K562 (cell line): Measurements from ENCODE around the gene FAF2. TPM values are rescaled to one million over a fixed set of nuclear protein-coding genes. Genes with fewer than 3 reads are reported as not detected.

Source experiments
- ATAC-seq: fragments of 200-7000 bp; cut with Tn5 transposase; 3 replicates; pipeline ENCODE4 v1.9.1; 2020; ENCODE audit warnings: moderate library complexity
- BruUV-seq: library from RNA; stranded (reverse); fragments of 400-500 nt; replicated peaks from 2 replicates; lab custom pipeline; 2021; lab: Mats Ljungman, UMichigan
- CTCF ChIA-PET: fragments of 300-600 bp; formaldehyde crosslinking; extraction: SDS; loops from one replicate; lab custom pipeline; 2021; ENCODE audit warnings: low intra/inter-chr PET ratio; lab: Yijun Ruan, JAX
- POLR2A ChIA-PET: fragments of 300-600, 350-650 bp; sonication (Branson Sonifier 250); formaldehyde crosslinking; extraction: SDS; loops from one replicate; lab custom pipeline; 2021; ENCODE audit warnings: antibody characterized with exemption, inconsistent platforms; lab: Yijun Ruan, JAX
- DNase-seq, 4 experiments: peaks; one replicate each; pipeline versions ENCODE4 v3.0.0 to v3.0.0-alpha.2; 2011 to 2018; ENCODE audit warnings: low spot score in 3 of 4, mixed read lengths in 3 of 4; ENCODE audit errors: extremely low read depth in 1 of 4
- FAIRE-seq: peaks from 2 replicates; lab custom pipeline; 2011; peaks lifted over from hg19 to GRCh38; lab: Jason Lieb, UNC
- H2AFZ ChIP-seq: 2 replicates; pipeline ENCODE4 v1.6.0; 2011; ENCODE audit warnings: low read depth, low read length, control low read depth, inconsistent platforms
- H3K27ac ChIP-seq: fragments of 200-600 bp; 3 replicates; pipeline ENCODE4 v1.8.0; 2011; ENCODE audit warnings: low read depth, mild to moderate bottlenecking, control low read depth, inconsistent platforms, low read length, moderate library complexity, mixed read lengths; ENCODE audit errors: extremely low read depth
- H3K27me3 ChIP-seq, 2 experiments: fragments of 300-600 bp in 1 of 2; 2 replicates in 1 of 2; 3 replicates in 1 of 2; pipeline versions ENCODE4 v1.6.0 to v1.8.0; 2011; ENCODE audit warnings: inconsistent platforms in 2 of 2, low read length in 2 of 2, mild to moderate bottlenecking in 1 of 2, mixed read lengths in 1 of 2, moderate library complexity in 1 of 2; ENCODE audit not compliant: control insufficient read depth in 2 of 2, insufficient read depth in 2 of 2
- H3K36me3 ChIP-seq: fragments of 300-600 bp; 3 replicates; pipeline ENCODE4 v1.8.0; 2011; ENCODE audit warnings: mild to moderate bottlenecking, low read length, inconsistent platforms; ENCODE audit not compliant: control insufficient read depth, insufficient read depth
- H3K4me1 ChIP-seq, 2 experiments: fragments of 200-600 bp in 1 of 2; replicated peaks in 1 of 2; 2 replicates in 1 of 2; 3 replicates in 1 of 2; pipeline versions ENCODE4 v1.5.1 to v1.8.0; 2011; ENCODE audit warnings: inconsistent platforms in 2 of 2, low read length in 2 of 2, mild to moderate bottlenecking in 1 of 2, mixed read lengths in 1 of 2, moderate library complexity in 1 of 2; ENCODE audit not compliant: control insufficient read depth in 2 of 2, insufficient read depth in 2 of 2
- H3K4me2 ChIP-seq: 2 replicates; pipeline ENCODE4 v1.6.1; 2011; ENCODE audit warnings: low read length, control low read depth, inconsistent platforms, mixed read lengths; ENCODE audit not compliant: insufficient read depth
- H3K4me3 ChIP-seq: fragments of 200-600 bp; sonication (generic), shearing (Covaris generic); 2 replicates; pipeline ENCODE4 v1.5.1; 2016; ENCODE audit warnings: control low read depth, inconsistent platforms
- H3K79me2 ChIP-seq: fragments of 200-600 bp; 3 replicates; pipeline ENCODE4 v1.8.0; 2011; ENCODE audit warnings: low read length, inconsistent platforms; ENCODE audit not compliant: control insufficient read depth, insufficient read depth
- H3K9ac ChIP-seq, 2 experiments: 2 replicates each; pipeline versions ENCODE4 v1.6.0 to v1.6.1; 2011; ENCODE audit warnings: low read depth in 2 of 2, low read length in 2 of 2, control low read depth in 1 of 2, inconsistent platforms in 1 of 2, mild to moderate bottlenecking in 1 of 2, mixed read lengths in 1 of 2; ENCODE audit not compliant: insufficient read depth in 1 of 2
- H3K9me1 ChIP-seq: one replicate; pipeline ENCODE4 v1.6.0; 2011; ENCODE audit warnings: inconsistent platforms, mild to moderate bottlenecking, low read length, moderate library complexity; ENCODE audit not compliant: control insufficient read depth, insufficient read depth
- H3K9me3 ChIP-seq: replicated peaks from 2 replicates; pipeline ENCODE4 v1.5.1; 2011; ENCODE audit warnings: low read depth, low read length, inconsistent platforms; ENCODE audit not compliant: control insufficient read depth, insufficient read depth
- H4K20me1 ChIP-seq: replicated peaks from 2 replicates; pipeline ENCODE4 v1.6.1; 2011; ENCODE audit warnings: low read length, inconsistent platforms, mixed read lengths; ENCODE audit not compliant: control insufficient read depth, insufficient read depth
- ARID1B ChIP-seq: fragments of 450-650 bp; IDR thresholded peaks from 2 replicates; pipeline ENCODE4 v1.6.1; 2016; ENCODE audit warnings: antibody characterized with exemption, mild to moderate bottlenecking, inconsistent platforms
- ARID2 ChIP-seq: fragments of 450-650 bp; IDR thresholded peaks from 2 replicates; pipeline ENCODE4 v1.6.1; 2017; ENCODE audit warnings: antibody characterized with exemption, mild to moderate bottlenecking
- ASH1L ChIP-seq: fragments of 450-650 bp; IDR thresholded peaks from 2 replicates; pipeline ENCODE4 v1.6.1; 2018; ENCODE audit warnings: borderline replicate concordance, mild to moderate bottlenecking, low read depth; ENCODE audit not compliant: partially characterized antibody
- CBFA2T3 ChIP-seq: fragments of 450-650 bp; IDR thresholded peaks from 2 replicates; pipeline ENCODE4 v1.6.1; 2017
- CCAR2 ChIP-seq: fragments of 200-400 bp; formaldehyde crosslinking; IDR thresholded peaks from 2 replicates; pipeline ENCODE4 v1.6.1; 2017; ENCODE audit warnings: mild to moderate bottlenecking, low read depth, low read length
- MYC ChIP-seq, 2 experiments: fragments of 250-450 bp in 1 of 2; sonication (Bioruptor Pico) in 1 of 2; IDR thresholded peaks; 2 replicates each; pipeline versions ENCODE4 v1.5.1 to v1.6.1; 2012 to 2021; ENCODE audit warnings: low read depth in 2 of 2, borderline replicate concordance in 1 of 2, improper control_type of control experiment in 1 of 2, low read length in 1 of 2, mild to moderate bottlenecking in 1 of 2, moderate library complexity in 1 of 2
- PTTG1 ChIP-seq: fragments of 450-650 bp; IDR thresholded peaks from 2 replicates; pipeline ENCODE4 v1.6.1; 2016; ENCODE audit warnings: low read depth, mild to moderate bottlenecking, missing genetic modification characterization, missing compliant biosample characterization
- YY1 ChIP-seq, 3 experiments: IDR thresholded peaks; 2 replicates each; pipeline ENCODE4 v1.6.1; 2011; ENCODE audit warnings: low read length in 2 of 3, mild to moderate bottlenecking in 2 of 3, moderate library complexity in 2 of 3, borderline replicate concordance in 1 of 3, control low read depth in 1 of 3, low read depth in 1 of 3; ENCODE audit not compliant: insufficient read depth in 3 of 3, insufficient replicate concordance in 2 of 3, control insufficient read depth in 1 of 3, insufficient read length in 1 of 3; ENCODE audit errors: extremely low read depth in 1 of 3
- ZNF282 ChIP-seq: sonication (generic); formaldehyde crosslinking; IDR thresholded peaks from 2 replicates; pipeline ENCODE4 v1.8.1; 2023; ENCODE audit warnings: missing genetic modification reagents
- ZNF445 ChIP-seq: fragments of 250-450 bp; sonication (Bioruptor Pico); IDR thresholded peaks from 2 replicates; pipeline ENCODE4 v1.4.0; 2020; ENCODE audit warnings: low read depth, mild to moderate bottlenecking, moderate library complexity
- ZNF639 ChIP-seq, 2 experiments: fragments of 200-800 bp in 1 of 2; sonication (Bioruptor generic) in 1 of 2; sonication (generic) in 1 of 2; formaldehyde crosslinking in 1 of 2; IDR thresholded peaks in 1 of 2; conservative IDR thresholded peaks in 1 of 2; 2 replicates each; pipeline versions ENCODE4 v1.5.0 to v1.6.1; 2016 to 2020; ENCODE audit warnings: missing compliant biosample characterization in 1 of 2, missing genetic modification characterization in 1 of 2, missing genetic modification reagents in 1 of 2
- WGBS: fragments of 100-300 bp; shearing (Covaris generic); methylation state at CpG from one replicate; pipeline ENCODE4 v1.1.6; 2016; ENCODE audit warnings: low coverage, mixed read lengths; ENCODE audit not compliant: insufficient coverage; ENCODE audit errors: missing lambda C conversion rate; 5-methylcytosine and 5-hydroxymethylcytosine counted together
- in situ Hi-C: fragments of 300-500 bp; cut with MboI; formaldehyde crosslinking; loops from 4 replicates; pipeline ENCODE4 v1.15.0; 2018; ENCODE audit warnings: inconsistent platforms, mixed read lengths
- intact Hi-C: fragments of 100-400 bp; cut with micrococcal nuclease; formaldehyde crosslinking; loops from 2 replicates; pipeline ENCODE4 v1.14.2; 2022
- polyA plus RNA-seq, 8 experiments: library from polyadenylated mRNA; depleted of rRNA in 4 of 8; stranded (reverse) in 5 of 8; unstranded in 3 of 8; fragments of >200 nt; fragmentation: Nextera tagmentation in 2 of 8; fragmentation: Illumina TruSeq in 1 of 8; extraction: Ambion mirVana in 2 of 8; extraction: Trizol in 1 of 8; gene quantifications; 2 replicates each; pipeline versions ENCODE4 v1.2.1 to v1.2.3, GENCODE V29; 2011 to 2014; ENCODE audit warnings: inconsistent platforms in 1 of 8, missing spikeins in 1 of 8
- total RNA-seq, 7 experiments: library from RNA; depleted of rRNA in 6 of 7; stranded (reverse); fragments of >200 nt in 6 of 7; fragmentation: Illumina TruSeq in 2 of 7; extraction: Trizol in 2 of 7; gene quantifications; 2 replicates each; pipeline versions ENCODE4 v1.2.1 to v1.2.3, GENCODE V29; 2011 to 2021; ENCODE audit warnings: low replicate concordance in 1 of 7

Gene FAF2
- total and polyA plus RNA-seq, 9 of the 15 experiments (the other 6 are each of a cell fraction or from before 2014, with no cell fraction given): 25.0 to 44.6 (median 36.1) TPM

- peak overlapping the region; percentile 16; the same call in 1 of the 3 replicates for H3K27ac ChIP-seq
- ChIA-PET POLR2A (interaction anchor here (0.6 kb wide), 1 partner anchor 84 kb away, joined by 5 read pairs; no protein-coding TSS in a partner anchor), CTCF (no interaction called here)
- H3K9me3 ChIP-seq: no peaks in the 10 kb centered on the region
- no TSS peak for BruUV-seq
- peaks cover 51% of the 10 kb centered on the region for H3K79me2 ChIP-seq
- H4K20me1 ChIP-seq: no peaks in the 10 kb centered on the region
- H3K27me3 ChIP-seq: no peaks in the 10 kb centered on the region
- H3K36me3 ChIP-seq: peaks cover 34% of the 10 kb centered on the region; the same call in 2 of the 3 replicates
- H3K9me1 ChIP-seq: no peaks in the 10 kb centered on the region
- H3K4me3 ChIP-seq: no peak overlapping the region
- in situ Hi-C loops: no loop called here
- peak in 1 of 4 experiments; percentile 11 for DNase-seq
- H3K4me1 ChIP-seq: peaks cover 0 to 7% of the 10 kb centered on the region in 2 experiments; a peak in 2 of 5 replicates
- no peak overlapping the region for H3K4me2 ChIP-seq
- WGBS: 0% methylated on average over 1 of the region's 1 CpG
- ATAC-seq: no peak; the same call in 2 of the 3 replicates
- no peak overlapping the region for H2AFZ ChIP-seq
- FAIRE-seq: no peak
- no peak overlapping the region for H3K9ac ChIP-seq
- no peak for TF ChIP-seq PTTG1 (tag)
- no peak for TF ChIP-seq ASH1L
- no peak for TF ChIP-seq ZNF282
- TF ChIP-seq YY1 (IDR thresholded peaks at IDR 0.05; ENCODE audit: borderline replicate concordance in 1 of 3, control insufficient read depth in 1 of 3, extremely low read depth in 1 of 3, insufficient read depth in 3 of 3, insufficient read length in 1 of 3, insufficient replicate concordance in 2 of 3, low read depth in 1 of 3, low read length in 2 of 3): no peak
- TF ChIP-seq CCAR2: no peak
- TF ChIP-seq CBFA2T3: peak; percentile 7; the same call in 1 of the 2 replicates
- TF ChIP-seq ARID1B: 0 out of 2 replicates have a peak, but pooled peaks have one; percentile 21
- TF ChIP-seq MYC (IDR thresholded peaks at IDR 0.05; ENCODE audit: low read depth, low read length): no peak
- TF ChIP-seq MYC (CRISPR knock-in tag; IDR thresholded peaks at IDR 0.05; ENCODE audit: borderline replicate concordance, low read depth): no peak
- no peak for TF ChIP-seq ZNF445 (CRISPR knock-in tag)
- TF ChIP-seq ZNF639 (CRISPR knock-in tag; conservative IDR thresholded peaks at IDR 0.05 in 1 of 2, IDR thresholded peaks at IDR 0.05 in 1 of 2): no peak
- TF ChIP-seq ARID2: no peak
- intact Hi-C loops: no loop called here
Measured at GRCh38 chr5:176474476-176474875, 26.3 kb downstream of the FAF2 start.
